Caco-2 (cell line): ENCODE data around the gene EMC7. TPM values are rescaled to one million over a fixed set of nuclear protein-coding genes. Genes with fewer than 3 reads are reported as not detected.
"Not testable (repeated sequence)": the region's sequence is repeated elsewhere in the genome, so short reads cannot be mapped to it uniquely, and the experiment has no call there.

Source experiments
- BruUV-seq: library from RNA; stranded (reverse); fragments of 400-500 nt; replicated peaks from 2 replicates; lab custom pipeline; 2021; lab: Mats Ljungman, UMichigan
- CTCF ChIA-PET: fragments of 300-600 bp; sonication (Branson Sonifier 250); formaldehyde crosslinking; loops from one replicate; lab custom pipeline; 2022; ENCODE audit warnings: antibody characterized with exemption; lab: Charles Lee
- POLR2A ChIA-PET: fragments of 300-600 bp; sonication (Branson Sonifier 250); formaldehyde crosslinking; loops from one replicate; lab custom pipeline; 2022; ENCODE audit warnings: antibody characterized with exemption; lab: Charles Lee
- DNase-seq, 2 experiments: peaks; one replicate each; pipeline versions ENCODE4 v3.0.0 to v3.0.0-alpha.2; 2020 to 2022
- H3K27me3 ChIP-seq: replicated peaks from 2 replicates; pipeline ENCODE4 v1.6.0; 2011; ENCODE audit warnings: low read length; ENCODE audit not compliant: control insufficient read depth, insufficient read depth
- H3K36me3 ChIP-seq: 2 replicates; pipeline ENCODE4 v1.5.1; 2011; ENCODE audit warnings: low read length; ENCODE audit not compliant: control insufficient read depth, insufficient read depth
- H3K4me1 ChIP-seq: fragments of 250-450 bp; sonication (Bioruptor Pico); 2 replicates; pipeline ENCODE4 v1.5.1; 2020; ENCODE audit warnings: mild to moderate bottlenecking
- H3K4me3 ChIP-seq: 2 replicates; pipeline ENCODE4 v1.5.1; 2011; ENCODE audit warnings: low read depth, mild to moderate bottlenecking, control low read depth, low read length
- H3K9me3 ChIP-seq: fragments of 250-450 bp; sonication (Bioruptor Pico); 2 replicates; pipeline ENCODE4 v1.5.1; 2020; ENCODE audit warnings: mild to moderate bottlenecking, moderate library complexity
- H3K27ac Mint-ChIP-seq: one replicate; pipeline ENCODE4 v1.8.0; 2022; ENCODE audit warnings: mixed read lengths; ENCODE audit not compliant: unreplicated experiment
- H3K27me3 Mint-ChIP-seq: one replicate; pipeline ENCODE4 v1.8.0; 2022; ENCODE audit warnings: mixed read lengths; ENCODE audit not compliant: insufficient read depth, unreplicated experiment
- H3K36me3 Mint-ChIP-seq: one replicate; pipeline ENCODE4 v1.8.0; 2022; ENCODE audit warnings: mild to moderate bottlenecking, mixed read lengths; ENCODE audit not compliant: insufficient read depth, unreplicated experiment
- H3K4me1 Mint-ChIP-seq: one replicate; pipeline ENCODE4 v1.8.0; 2022; ENCODE audit warnings: low read depth, mixed read lengths; ENCODE audit not compliant: unreplicated experiment
- H3K4me3 Mint-ChIP-seq: one replicate; pipeline ENCODE4 v1.8.0; 2022; ENCODE audit warnings: mild to moderate bottlenecking, moderate library complexity, mixed read lengths; ENCODE audit not compliant: unreplicated experiment
- H3K9me3 Mint-ChIP-seq: one replicate; pipeline ENCODE4 v1.8.0; 2022; ENCODE audit warnings: mixed read lengths; ENCODE audit not compliant: unreplicated experiment
- intact Hi-C: fragments of 100-400 bp; cut with micrococcal nuclease; formaldehyde crosslinking; loops from one replicate; pipeline ENCODE4 v1.10.0; 2022; ENCODE audit not compliant: unreplicated experiment
- total RNA-seq: library from RNA; stranded (reverse); gene quantifications from 2 replicates; pipeline ENCODE4 v1.2.3, GENCODE V29; 2022
- TF ChIP-seq, protein P1 (sequence below), 2 experiments: fragments of 200-600 bp in 1 of 2; IDR thresholded peaks; 1 replicate in 1 of 2; 2 replicates in 1 of 2; pipeline versions ENCODE4 v1.5.1 to v1.8.0; 2011 to 2022; ENCODE audit warnings: antibody characterized with exemption in 1 of 2, control low read depth in 1 of 2, inconsistent platforms in 1 of 2, low read depth in 1 of 2, low read length in 1 of 2, mild to moderate bottlenecking in 1 of 2, moderate library complexity in 1 of 2; ENCODE audit not compliant: insufficient read depth in 1 of 2, severe bottlenecking in 1 of 2, unreplicated experiment in 1 of 2

Gene EMC7
- total RNA-seq, 1 experiment from 2014 or later = 74.2 TPM

DNA sequence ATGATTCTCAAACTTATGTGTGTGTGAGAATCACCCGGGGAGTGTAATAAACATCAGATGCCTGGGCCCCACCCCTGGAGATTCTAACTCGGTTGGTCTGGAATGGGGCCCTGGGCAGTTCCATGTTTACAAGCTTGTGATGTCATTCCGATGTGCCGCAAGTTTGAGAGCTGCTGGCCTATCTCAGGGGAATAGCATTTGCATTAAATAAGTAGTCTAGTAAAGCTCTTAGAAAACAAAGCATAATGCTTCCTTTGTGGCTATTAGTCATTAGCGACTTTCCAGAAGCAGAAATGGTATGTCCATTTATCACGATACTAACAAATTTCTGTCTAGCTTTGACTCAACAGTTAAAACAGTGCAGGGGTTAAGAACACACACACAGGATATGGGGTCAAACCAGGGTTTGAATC, 21.1 kb upstream of the EMC7 start:
- H3K9me3 ChIP-seq = no peaks in the 10 kb centered on the region
- intact Hi-C loops = no loop called here
- H3K4me1 ChIP-seq = no peaks in the 10 kb centered on the region
- no peaks in the 10 kb centered on the region for H3K36me3 ChIP-seq
- POLR2A ChIA-PET = interaction anchor here (0.6 kb wide), 1 partner anchor 11 kb away, joined by 3 read pairs; no protein-coding TSS in a partner anchor
- Mint-ChIP-seq H3K27ac (no peak overlapping the region), H3K27me3 (no peaks in the 10 kb centered on the region), H3K4me3 (no peak overlapping the region), H3K9me3 (no peaks in the 10 kb centered on the region), H3K4me1 (peaks cover 10% of the 10 kb centered on the region), H3K36me3 (no peaks in the 10 kb centered on the region)
- CTCF ChIA-PET = no interaction called here
- H3K4me3 ChIP-seq = no peak overlapping the region
- no peak for DNase-seq
- no peaks in the 10 kb centered on the region for H3K27me3 ChIP-seq
- TF ChIP-seq, protein P1, sequence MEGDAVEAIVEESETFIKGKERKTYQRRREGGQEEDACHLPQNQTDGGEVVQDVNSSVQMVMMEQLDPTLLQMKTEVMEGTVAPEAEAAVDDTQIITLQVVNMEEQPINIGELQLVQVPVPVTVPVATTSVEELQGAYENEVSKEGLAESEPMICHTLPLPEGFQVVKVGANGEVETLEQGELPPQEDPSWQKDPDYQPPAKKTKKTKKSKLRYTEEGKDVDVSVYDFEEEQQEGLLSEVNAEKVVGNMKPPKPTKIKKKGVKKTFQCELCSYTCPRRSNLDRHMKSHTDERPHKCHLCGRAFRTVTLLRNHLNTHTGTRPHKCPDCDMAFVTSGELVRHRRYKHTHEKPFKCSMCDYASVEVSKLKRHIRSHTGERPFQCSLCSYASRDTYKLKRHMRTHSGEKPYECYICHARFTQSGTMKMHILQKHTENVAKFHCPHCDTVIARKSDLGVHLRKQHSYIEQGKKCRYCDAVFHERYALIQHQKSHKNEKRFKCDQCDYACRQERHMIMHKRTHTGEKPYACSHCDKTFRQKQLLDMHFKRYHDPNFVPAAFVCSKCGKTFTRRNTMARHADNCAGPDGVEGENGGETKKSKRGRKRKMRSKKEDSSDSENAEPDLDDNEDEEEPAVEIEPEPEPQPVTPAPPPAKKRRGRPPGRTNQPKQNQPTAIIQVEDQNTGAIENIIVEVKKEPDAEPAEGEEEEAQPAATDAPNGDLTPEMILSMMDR (IDR thresholded peaks at IDR 0.05; ENCODE audit: insufficient read depth in 1 of 2, low read depth in 1 of 2, low read length in 1 of 2, severe bottlenecking in 1 of 2, unreplicated experiment in 1 of 2) = no peak
- BruUV-seq = no TSS peak

GRCh38 chr15:34121786-34122185, 20.1 kb upstream of the EMC7 start:
- DNase-seq, H3K9me3 Mint-ChIP-seq, H3K4me3 ChIP-seq, H3K9me3 ChIP-seq, BruUV-seq, intact Hi-C loops, H3K36me3 Mint-ChIP-seq, H3K36me3 ChIP-seq, H3K27me3 Mint-ChIP-seq, POLR2A ChIA-PET, H3K27me3 ChIP-seq, CTCF ChIA-PET, H3K4me1 ChIP-seq: not testable (repeated sequence)
- Mint-ChIP-seq H3K27ac (peak overlapping the region; percentile 76), H3K4me1 (peaks cover 10% of the 10 kb centered on the region), H3K4me3 (peak overlapping the region; percentile 40)

GRCh38 chr15:34120420-34120819, 18.8 kb upstream of the EMC7 start:
- H3K27me3 ChIP-seq, H3K9me3 ChIP-seq, H3K4me3 Mint-ChIP-seq, H3K27me3 Mint-ChIP-seq, H3K4me1 ChIP-seq, H3K36me3 ChIP-seq, H3K9me3 Mint-ChIP-seq, intact Hi-C loops, H3K27ac Mint-ChIP-seq, H3K36me3 Mint-ChIP-seq, POLR2A ChIA-PET, BruUV-seq, H3K4me3 ChIP-seq, DNase-seq: not testable (repeated sequence)
- peaks cover 10% of the 10 kb centered on the region for H3K4me1 Mint-ChIP-seq
- CTCF ChIA-PET = interaction anchor here (1.4 kb wide), 1 partner anchor 10 kb away, joined by 7 read pairs; no protein-coding TSS in a partner anchor

DNA sequence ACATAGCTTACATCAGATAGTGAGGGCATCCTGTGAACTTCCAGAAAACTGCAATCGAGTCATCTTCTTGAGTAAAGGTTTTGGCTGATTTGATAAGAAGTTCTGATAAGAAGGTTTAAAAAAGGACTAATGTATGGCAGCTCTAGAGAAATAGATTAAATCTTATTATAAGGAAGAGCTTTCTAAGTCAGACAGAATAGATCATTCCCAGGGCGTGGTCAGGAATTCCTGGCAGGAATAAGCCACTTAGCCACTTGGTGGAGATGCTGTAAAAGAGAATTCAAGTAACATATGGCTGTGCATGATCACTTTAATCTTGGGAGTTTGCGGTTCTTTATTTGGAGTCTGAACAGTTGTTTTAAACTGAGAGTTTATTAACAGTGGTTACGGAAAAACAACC, 17.6 kb upstream of the EMC7 start:
- Histone ChIP-seq H3K27me3 (no peaks in the 10 kb centered on the region), H3K36me3 (no peaks in the 10 kb centered on the region), H3K4me3 (no peak overlapping the region), H3K9me3 (no peaks in the 10 kb centered on the region), H3K4me1 (no peaks in the 10 kb centered on the region)
- TF ChIP-seq, protein P1 (IDR thresholded peaks at IDR 0.05; ENCODE audit: insufficient read depth in 1 of 2, low read depth in 1 of 2, low read length in 1 of 2, severe bottlenecking in 1 of 2, unreplicated experiment in 1 of 2) = no peak
- DNase-seq = peak in 1 of 2 experiments; percentile 11
- CTCF ChIA-PET = interaction anchor here (1.2 kb wide), 1 partner anchor 91 kb away, joined by 3 read pairs; the partner anchor contains the start of gene KATNBL1
- Mint-ChIP-seq H3K27ac (no peak overlapping the region), H3K36me3 (no peaks in the 10 kb centered on the region), H3K4me1 (peaks cover 10% of the 10 kb centered on the region), H3K4me3 (no peak overlapping the region), H3K27me3 (no peaks in the 10 kb centered on the region), H3K9me3 (no peaks in the 10 kb centered on the region)
- intact Hi-C loops = loop anchor here (2.0 kb wide), 1 partner anchor 90 kb away; no protein-coding TSS in a partner anchor
- POLR2A ChIA-PET = no interaction called here
- no TSS peak for BruUV-seq
